EH (cell line): ENCODE results near the gene LITAFD.
"Not testable (repeated sequence)": the region's sequence is repeated elsewhere in the genome, so short reads cannot be mapped to it uniquely, and the experiment has no call there.

Experiments
- DNase-seq: peaks from one replicate; pipeline ENCODE4 v3.0.0-alpha.2; 2015; ENCODE audit warnings: low read depth

Gene LITAFD

GRCh38 chr16:8858994-8859912 is 22.9 kb upstream of the LITAFD start:
- DNase-seq, result no peak

- DNase-seq, result peak; percentile 71
Observed at GRCh38 chr16:8859913-8860881, 22.0 kb upstream of the LITAFD start.

GRCh38 chr16:8861563-8862308 is 20.4 kb upstream of the LITAFD start:
- DNase-seq, result no peak

DNA sequence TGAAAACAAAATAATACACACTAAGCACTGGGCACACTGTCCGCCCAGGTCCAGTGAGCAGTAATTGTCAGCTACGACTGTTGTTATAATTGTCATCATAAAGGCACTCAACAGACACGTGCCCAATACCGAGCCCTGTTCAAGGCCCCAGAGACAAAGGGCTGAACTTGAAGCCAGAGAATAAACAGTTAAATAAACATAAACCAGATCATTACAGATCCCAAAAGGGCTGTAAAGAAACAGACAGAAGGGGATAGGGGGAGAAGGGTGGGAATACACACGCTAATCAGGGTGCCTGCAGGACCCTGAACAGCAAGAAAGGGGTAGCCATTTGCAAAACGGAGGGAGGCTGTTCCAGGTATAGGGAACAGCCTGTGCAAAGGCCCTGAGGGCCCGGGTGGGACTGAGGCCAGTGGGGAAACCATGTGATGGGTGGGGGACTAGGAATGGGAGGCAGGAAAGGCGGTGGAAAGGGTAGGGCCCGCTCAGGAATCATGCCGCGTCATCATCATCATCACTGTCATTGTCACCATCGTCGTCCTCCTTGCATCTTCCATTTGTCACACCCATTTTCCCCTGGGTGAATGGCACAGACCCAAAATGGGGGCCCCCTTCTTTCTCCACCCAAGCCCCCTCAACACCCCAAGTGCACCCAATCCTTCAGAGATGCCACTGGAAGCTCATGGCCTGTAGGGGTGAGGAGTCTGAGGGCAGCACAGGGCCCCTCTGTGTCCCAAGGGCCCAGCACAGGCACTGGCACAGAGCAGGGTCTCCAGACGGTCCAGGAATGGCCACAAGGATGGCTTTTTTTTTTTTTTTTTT is 19.6 kb upstream of the LITAFD start:
- no peak for DNase-seq

DNA sequence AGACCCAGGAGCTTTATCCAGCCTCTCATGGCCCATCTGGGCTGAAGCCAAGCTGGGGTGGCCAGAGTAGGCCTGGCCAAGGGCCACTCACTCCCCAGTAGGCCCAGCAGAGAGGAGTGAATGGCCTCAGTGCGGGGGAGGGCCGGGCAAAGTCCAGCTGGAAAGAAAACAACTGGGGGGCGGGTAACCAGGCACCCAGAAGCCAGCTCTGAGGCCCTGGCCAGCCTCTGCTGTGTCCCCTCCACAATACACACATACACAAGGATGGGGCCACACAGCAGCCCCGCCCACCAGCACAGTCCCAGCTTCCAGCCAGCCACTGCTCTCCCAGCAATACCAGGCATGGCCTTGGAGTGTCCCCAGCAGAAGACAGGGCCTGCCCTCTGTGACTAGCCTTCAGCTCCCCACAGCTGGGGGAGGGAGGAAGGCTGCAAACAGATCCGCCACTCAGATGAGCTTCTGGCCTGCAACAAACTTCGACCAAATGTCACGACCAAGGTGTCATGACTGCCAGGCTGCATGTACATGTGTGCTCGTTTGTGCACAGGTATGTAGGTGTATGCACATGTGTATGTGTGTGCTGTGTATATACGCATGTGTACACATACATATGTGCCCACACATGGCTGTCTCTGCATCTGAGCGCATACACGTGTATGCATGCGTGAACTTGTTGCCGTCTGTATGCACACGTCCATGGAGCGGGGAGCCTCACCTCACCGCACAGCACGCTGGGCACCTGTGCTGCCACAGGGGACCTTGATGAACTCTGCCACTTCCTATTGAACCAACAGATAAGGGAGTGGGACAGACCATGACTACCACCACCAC is 18.3 kb upstream of the LITAFD start:
- DNase-seq, result peak; percentile 41

- peak; percentile 27 for DNase-seq
Observed at GRCh38 chr16:8864480-8865110, 17.6 kb upstream of the LITAFD start.

DNA sequence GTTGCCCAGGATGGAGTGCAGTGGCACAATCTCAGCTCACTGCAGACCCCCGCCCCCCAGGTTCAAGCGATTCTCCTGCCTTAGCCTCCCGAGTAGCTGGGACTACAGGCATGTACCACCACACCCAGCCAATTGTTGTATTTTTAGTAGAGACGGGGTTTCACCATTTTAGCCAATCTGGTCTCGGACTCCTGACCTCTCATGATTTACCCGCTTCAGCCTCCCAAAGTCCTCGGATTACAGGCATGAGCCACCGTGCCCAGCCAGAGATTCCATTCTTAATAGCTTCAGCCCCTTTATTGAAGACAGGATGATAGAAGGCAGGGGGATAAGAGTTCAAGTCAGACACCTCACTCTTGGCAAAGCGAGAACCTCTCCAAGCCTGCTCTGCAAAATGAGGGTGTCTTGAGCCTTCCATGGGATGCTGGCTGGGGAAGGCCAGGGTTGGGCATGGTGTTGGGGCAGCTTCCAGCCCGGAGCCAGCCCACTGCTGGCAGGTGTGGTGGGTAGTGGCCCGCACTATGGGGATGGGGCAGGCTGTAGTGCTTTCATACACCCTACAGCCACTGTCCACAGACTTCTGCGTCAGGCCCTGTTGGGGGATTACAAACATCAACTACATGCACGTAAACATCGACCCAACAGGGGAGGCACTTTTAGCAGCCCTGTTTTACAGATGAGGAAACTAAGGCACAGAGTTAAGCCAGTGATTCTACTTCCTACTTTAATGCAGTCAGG is 16.8 kb upstream of the LITAFD start:
- DNase-seq, result no peak

GRCh38 chr16:8866118-8866883 is 15.8 kb upstream of the LITAFD start:
- DNase-seq, result peak; percentile 33

DNA sequence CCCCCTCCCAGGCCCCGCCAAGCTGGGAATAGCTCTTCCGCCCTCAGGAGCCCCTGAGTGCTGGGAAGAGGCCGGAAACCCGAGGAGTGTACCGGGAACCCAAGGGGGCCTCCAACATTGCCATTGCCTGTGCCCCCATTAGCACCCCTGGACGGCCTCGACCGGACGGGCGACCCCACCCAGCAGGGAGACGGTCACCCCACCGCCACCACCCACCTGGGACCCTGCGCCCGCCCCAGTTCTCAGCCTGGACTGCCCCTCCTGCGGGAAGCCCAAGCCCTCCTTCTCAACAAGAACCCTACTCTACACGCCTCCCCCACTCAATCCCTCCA is 15.3 kb upstream of the LITAFD start:
- DNase-seq, result no peak

GRCh38 chr16:8867216-8867931 is 14.8 kb upstream of the LITAFD start:
- DNase-seq, result peak; percentile 35

GRCh38 chr16:8867932-8868415 is 14.2 kb upstream of the LITAFD start:
- peak; percentile 28 for DNase-seq

- peak; percentile 91 for DNase-seq
Observed at GRCh38 chr16:8868416-8869211, 13.5 kb upstream of the LITAFD start, which contains the start of gene CARHSP1. Gene CARHSP1 (minus strand): TSS chr16:8869006. CDS start chr16:8859328, 9,678 bp downstream.

DNA sequence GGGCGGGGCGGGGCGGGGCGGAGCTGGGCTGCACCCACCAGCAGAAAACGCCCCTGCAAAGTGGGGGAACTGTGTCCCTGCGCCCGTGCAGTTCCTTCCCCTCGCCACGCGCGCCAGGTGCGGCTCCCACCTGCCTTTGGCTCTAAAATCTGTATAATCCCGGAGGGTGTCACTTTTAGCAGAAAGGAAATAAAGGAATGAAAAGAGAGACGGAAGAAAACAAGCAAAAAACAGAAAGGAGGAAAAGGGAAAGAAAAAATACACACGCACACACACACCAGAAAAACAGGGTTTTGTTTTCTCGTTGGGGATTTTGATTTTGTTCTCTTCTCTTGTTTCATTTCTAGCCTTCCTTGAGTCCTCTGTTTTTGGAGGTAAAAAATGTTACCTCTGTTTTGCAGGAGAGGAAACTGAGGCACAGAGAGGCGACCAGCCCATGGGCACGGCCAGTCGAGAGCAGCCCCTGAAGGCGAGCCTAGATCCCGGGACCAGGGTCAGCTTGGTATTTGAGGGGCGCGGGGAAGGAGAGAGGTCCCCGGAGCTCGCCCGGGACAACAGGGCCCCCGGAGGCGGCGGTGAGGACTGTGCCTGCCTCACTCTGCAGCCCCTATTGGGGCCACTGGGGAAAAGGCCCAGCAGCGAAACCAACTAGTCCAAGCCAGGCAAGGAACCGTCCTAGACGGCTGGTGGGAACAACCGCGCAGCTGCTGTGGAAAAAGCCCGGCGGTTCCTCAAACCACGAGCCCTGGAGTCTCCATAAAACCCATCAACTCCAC is 12.8 kb upstream of the LITAFD start:
- no peak for DNase-seq

DNA sequence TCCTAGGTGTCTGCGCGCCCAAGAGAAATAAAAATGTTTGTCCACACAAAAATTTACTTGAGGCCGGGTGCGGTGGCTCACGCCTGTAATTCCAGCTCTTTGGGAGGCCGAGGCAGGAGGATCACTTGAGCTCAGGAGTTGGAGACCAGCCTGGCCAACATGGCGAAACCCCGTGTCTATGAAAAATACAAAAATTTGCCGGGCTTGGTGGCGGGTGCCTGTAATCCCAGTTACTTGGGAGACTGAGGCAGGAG is 12.2 kb upstream of the LITAFD start:
- not testable (repeated sequence) for DNase-seq

DNA sequence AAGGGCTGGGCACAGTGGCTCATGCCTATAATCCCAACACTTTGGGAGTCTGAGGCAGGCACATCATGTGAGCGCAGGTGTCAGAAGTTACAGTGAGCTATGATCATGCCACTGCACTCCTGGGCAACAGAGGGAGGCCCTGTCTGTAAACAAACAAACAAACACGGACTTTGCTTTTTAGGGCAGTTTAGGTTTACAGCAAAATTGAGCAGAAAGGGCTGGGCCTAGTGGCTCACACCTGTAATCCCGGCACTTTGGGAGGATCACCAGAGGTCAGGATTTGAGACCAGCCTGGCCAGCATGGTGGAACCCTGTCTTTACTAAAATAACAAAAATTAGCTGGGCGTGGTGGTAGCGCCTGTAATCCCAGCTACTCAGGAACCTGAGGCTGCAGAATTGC is 10.1 kb upstream of the LITAFD start:
- DNase-seq, result no peak
